Nephron (organoid): ENCODE results near the gene MANF.
"Not testable (repeated sequence)": the region's sequence is repeated elsewhere in the genome, so short reads cannot be mapped to it uniquely, and the experiment has no call there.

Experiments
- H3K27ac Mint-ChIP-seq, 3 experiments: 2 replicates each; pipeline ENCODE4 v1.8.0; 2020; ENCODE audit warnings: mixed read lengths in 3 of 3, mild to moderate bottlenecking in 2 of 3, moderate library complexity in 1 of 3
- H3K27me3 Mint-ChIP-seq: 2 replicates; pipeline ENCODE4 v1.8.0; 2021; ENCODE audit warnings: low read depth, mild to moderate bottlenecking, moderate library complexity, mixed read lengths
- H3K36me3 Mint-ChIP-seq: 2 replicates; pipeline ENCODE4 v1.8.0; 2020; ENCODE audit warnings: low read depth, mixed read lengths
- H3K4me1 Mint-ChIP-seq: 2 replicates; pipeline ENCODE4 v1.8.0; 2020; ENCODE audit warnings: mixed read lengths
- H3K4me3 Mint-ChIP-seq, 3 experiments: 2 replicates each; pipeline ENCODE4 v1.8.0; 2020; ENCODE audit warnings: mild to moderate bottlenecking in 3 of 3, mixed read lengths in 3 of 3, moderate library complexity in 2 of 3
- H3K9me3 Mint-ChIP-seq: 2 replicates; pipeline ENCODE4 v1.8.0; 2020; ENCODE audit warnings: mixed read lengths
- TF ChIP-seq, protein P1 (sequence below), 3 experiments: fragments of 200-600 bp; sonication (generic); IDR thresholded peaks; one replicate each; pipeline ENCODE4 v1.5.0; 2021; ENCODE audit warnings: antibody characterized with exemption in 3 of 3; ENCODE audit not compliant: unreplicated experiment in 3 of 3

MANF gene

DNA sequence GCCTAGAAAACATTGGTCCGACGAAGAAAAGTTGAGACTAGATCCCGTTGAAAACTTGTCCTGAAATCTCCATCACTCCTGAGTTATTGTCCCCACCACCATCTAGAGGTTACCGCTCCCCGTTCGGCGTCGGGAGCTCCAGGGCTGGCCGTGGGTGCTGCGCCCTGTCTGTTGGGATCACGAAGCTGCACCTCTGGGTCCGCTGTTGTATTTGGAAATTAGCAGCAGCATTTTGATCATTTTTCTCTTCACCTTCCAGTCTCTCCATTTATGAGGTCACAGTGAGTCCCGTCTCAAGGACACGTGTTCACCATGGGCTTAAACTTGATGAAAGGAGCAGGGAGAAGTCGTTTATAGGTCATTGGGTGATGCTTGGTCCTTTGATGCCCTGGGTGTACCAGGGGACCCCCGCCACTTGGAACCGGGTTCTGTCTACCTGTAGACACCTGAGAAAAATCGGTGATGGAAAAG, 565 bp downstream of the MANF start:
- peaks cover 31% of the 10 kb centered on the region for H3K36me3 Mint-ChIP-seq
- H3K9me3 Mint-ChIP-seq: no peaks in the 10 kb centered on the region
- H3K27me3 Mint-ChIP-seq: no peaks in the 10 kb centered on the region
- H3K4me3 Mint-ChIP-seq: peak overlapping the region; percentile 97 to 99 (median 99)
- TF ChIP-seq, protein P1, sequence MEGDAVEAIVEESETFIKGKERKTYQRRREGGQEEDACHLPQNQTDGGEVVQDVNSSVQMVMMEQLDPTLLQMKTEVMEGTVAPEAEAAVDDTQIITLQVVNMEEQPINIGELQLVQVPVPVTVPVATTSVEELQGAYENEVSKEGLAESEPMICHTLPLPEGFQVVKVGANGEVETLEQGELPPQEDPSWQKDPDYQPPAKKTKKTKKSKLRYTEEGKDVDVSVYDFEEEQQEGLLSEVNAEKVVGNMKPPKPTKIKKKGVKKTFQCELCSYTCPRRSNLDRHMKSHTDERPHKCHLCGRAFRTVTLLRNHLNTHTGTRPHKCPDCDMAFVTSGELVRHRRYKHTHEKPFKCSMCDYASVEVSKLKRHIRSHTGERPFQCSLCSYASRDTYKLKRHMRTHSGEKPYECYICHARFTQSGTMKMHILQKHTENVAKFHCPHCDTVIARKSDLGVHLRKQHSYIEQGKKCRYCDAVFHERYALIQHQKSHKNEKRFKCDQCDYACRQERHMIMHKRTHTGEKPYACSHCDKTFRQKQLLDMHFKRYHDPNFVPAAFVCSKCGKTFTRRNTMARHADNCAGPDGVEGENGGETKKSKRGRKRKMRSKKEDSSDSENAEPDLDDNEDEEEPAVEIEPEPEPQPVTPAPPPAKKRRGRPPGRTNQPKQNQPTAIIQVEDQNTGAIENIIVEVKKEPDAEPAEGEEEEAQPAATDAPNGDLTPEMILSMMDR (IDR thresholded peaks at IDR 0.05; ENCODE audit: unreplicated experiment in 3 of 3): no peak
- peak overlapping the region; percentile 88 to 99 (median 98) for H3K27ac Mint-ChIP-seq
- peaks cover 54% of the 10 kb centered on the region for H3K4me1 Mint-ChIP-seq

DNA sequence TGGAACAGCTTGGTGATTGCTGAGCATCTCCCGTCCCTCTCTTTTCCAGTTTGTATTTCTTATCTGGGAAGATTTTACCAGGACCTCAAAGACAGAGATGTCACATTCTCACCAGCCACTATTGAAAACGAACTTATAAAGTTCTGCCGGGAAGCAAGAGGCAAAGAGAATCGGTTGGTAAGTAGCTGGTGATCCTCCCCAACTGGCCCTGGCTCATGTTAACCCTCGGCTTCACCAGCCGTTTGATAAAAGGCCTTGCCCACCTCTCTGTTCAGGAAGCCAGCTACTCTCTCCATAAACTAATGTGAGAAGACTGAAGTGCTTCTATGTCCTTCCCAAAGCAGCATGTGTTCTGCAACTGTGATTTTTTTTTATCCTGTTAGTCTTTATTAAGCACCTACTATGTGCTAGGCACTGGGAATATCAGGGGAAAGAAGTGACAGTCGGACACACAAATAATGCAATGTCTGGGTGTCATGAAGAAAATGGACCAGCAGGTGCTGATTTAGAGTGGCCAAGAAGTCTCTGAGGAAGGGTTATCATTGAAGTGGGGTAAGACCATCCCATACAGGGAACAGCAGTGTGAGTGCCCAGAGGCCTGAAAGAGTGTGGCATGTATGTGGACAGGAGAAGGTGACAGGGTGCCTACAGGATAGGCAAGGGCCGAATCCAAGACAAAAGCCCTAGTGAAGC, 1.2 kb downstream of the MANF start:
- Mint-ChIP-seq H3K4me1 (peaks cover 54% of the 10 kb centered on the region), H3K4me3 (peak overlapping the region; percentile 97 to 99 (median 99)), H3K27ac (peak overlapping the region; percentile 88 to 99 (median 98)), H3K27me3 (no peaks in the 10 kb centered on the region), H3K9me3 (no peaks in the 10 kb centered on the region), H3K36me3 (peaks cover 31% of the 10 kb centered on the region)
- TF ChIP-seq, protein P1 (IDR thresholded peaks at IDR 0.05; ENCODE audit: unreplicated experiment in 3 of 3): no peak

DNA sequence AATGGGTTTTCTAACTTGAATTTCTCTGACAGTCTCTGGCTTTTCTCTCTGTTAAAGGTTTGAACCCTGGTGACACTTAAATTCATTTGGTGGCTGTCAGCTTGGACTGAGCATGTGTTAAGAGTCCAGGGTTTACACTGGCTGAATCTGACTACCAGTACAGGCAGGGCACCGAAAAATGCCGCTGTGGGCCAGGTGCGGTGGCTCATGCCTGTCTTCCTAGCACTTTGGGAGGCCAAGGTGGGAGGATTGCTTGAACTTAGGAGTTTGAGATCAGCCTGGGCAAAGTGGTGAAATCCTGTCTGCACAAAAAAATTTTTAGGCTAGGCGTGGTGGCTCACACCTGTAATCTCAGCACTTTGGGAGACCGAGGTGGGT, 1.8 kb downstream of the MANF start:
- peaks cover 54% of the 10 kb centered on the region for H3K4me1 Mint-ChIP-seq
- H3K4me3 Mint-ChIP-seq: peak overlapping the region; percentile 97 to 99 (median 99)
- H3K27me3 Mint-ChIP-seq: no peaks in the 10 kb centered on the region
- no peaks in the 10 kb centered on the region for H3K9me3 Mint-ChIP-seq
- peaks cover 31% of the 10 kb centered on the region for H3K36me3 Mint-ChIP-seq
- H3K27ac Mint-ChIP-seq: peak overlapping the region in 2 of 3 experiments; percentile 88 to 99
- TF ChIP-seq, protein P1 (IDR thresholded peaks at IDR 0.05; ENCODE audit: unreplicated experiment in 3 of 3): no peak

DNA sequence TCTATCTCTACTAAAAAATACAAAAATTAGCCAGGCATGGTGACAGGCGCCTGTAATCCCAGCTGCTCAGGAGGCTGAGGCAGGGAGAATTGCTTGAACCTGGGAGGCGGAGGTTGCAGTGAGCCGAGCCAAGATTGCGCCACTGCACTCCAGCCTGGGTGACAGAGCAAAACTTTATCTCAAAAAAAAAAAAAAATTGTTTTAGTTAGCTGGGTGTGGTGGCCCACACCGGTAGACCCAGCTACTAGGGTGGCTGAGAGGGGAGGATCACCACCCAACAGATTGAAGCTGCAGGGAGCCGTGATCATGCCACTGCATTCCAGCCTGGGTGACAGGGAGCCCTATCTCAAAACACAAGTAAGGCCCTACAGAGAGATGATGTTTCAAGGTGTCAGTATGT, 2.2 kb downstream of the MANF start:
- peaks cover 32% of the 10 kb centered on the region for H3K36me3 Mint-ChIP-seq
- not testable (repeated sequence) for H3K27me3 Mint-ChIP-seq, H3K9me3 Mint-ChIP-seq
- peaks cover 54% of the 10 kb centered on the region for H3K4me1 Mint-ChIP-seq
- peak overlapping the region in 1 of 3 experiments; percentile 25 for H3K27ac Mint-ChIP-seq
- H3K4me3 Mint-ChIP-seq: peak overlapping the region; percentile 97 to 99 (median 99)

DNA sequence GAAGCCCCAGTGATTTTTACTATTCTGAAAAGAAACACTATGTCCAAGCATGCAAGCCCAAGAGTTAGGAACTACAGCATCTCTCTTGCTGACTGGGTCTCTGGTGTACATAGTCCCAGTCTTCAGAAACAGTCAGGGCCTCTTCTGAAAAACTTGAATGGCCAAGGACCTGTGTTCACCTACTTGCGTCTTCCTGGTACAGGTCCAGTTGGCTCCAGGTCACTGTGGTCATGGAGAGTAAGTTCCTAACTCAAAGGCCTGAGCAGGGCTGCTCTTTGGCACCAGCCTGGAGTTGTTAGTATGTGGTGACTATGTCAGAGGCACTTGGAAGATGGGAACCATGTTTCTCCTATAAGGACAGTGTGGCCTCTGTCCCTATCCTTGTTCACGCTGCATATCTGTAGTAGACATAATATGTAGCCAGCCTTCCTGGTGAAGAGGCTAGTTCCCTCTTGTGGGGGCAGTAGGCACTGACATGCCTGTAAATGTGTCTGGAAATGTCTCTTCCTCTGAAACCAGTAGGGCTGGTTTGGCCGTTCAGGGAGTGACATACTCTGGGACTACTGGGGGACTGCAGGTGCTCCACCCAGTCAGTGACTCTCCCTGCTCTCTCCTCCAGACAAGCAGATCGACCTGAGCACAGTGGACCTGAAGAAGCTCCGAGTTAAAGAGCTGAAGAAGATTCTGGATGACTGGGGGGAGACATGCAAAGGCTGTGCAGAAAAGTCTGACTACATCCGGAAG, 3.4 kb downstream of the MANF start:
- Mint-ChIP-seq H3K27ac (peak overlapping the region in 2 of 3 experiments; percentile 72 to 78), H3K36me3 (peaks cover 44% of the 10 kb centered on the region), H3K4me1 (peaks cover 58% of the 10 kb centered on the region), H3K4me3 (peak overlapping the region; percentile 56 to 73 (median 67)), H3K9me3 (no peaks in the 10 kb centered on the region), H3K27me3 (no peaks in the 10 kb centered on the region)
- TF ChIP-seq, protein P1 (IDR thresholded peaks at IDR 0.05; ENCODE audit: unreplicated experiment in 3 of 3): peak in 2 of 3 experiments; percentile 14 to 18

DNA sequence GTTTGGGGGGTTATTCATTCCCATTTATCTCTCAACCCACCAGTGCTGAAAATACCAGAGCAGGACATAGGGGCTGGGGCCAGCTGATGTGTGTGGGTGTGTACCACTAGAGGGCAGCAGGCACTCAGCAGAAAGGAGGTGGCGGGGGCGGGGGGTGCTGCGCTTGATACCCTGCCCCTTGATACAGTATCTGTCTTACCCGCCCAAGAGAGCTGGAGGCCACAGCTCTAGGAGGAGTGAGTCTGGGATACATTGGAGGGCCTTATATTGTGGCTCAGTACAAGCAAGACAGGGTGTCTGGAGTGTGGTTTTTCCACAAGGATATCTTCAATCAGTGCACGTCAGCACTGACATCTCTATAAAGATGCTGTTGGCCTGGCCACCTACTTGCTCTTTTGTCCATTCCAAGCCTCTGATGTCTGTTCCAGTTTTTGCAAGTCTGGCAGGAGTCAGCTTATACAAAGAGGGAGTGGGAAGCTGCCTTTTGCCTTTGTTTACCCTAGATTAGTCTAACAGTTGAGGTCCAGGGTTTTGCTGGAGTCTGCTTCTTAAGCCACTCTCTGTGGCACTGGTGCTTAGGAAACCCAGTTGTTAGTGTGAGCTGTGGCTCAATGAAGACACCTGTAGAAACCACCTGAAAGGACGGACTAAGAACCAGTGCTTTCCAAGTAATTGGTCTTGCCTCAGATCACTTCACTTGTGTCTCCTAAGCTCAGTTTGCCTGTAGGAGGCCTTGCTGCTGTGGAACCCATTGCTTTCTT, 4.5 kb downstream of the MANF start:
- Mint-ChIP-seq H3K36me3 (peaks cover 55% of the 10 kb centered on the region), H3K9me3 (no peaks in the 10 kb centered on the region), H3K4me3 (peak overlapping the region; percentile 63 to 83 (median 82)), H3K4me1 (peaks cover 57% of the 10 kb centered on the region), H3K27ac (peak overlapping the region; percentile 53 to 77 (median 73)), H3K27me3 (no peaks in the 10 kb centered on the region)
- TF ChIP-seq, protein P1 (IDR thresholded peaks at IDR 0.05; ENCODE audit: unreplicated experiment in 3 of 3): peak; percentile 53 to 56 (median 56)
